Gastrocnemius medialis (tissue), 4 donors: ENCODE measurements around the gene NAXD. TPM values are rescaled to one million over a fixed set of nuclear protein-coding genes. Genes with fewer than 3 reads are reported as not detected.
"Not testable (repeated sequence)": the region's sequence is repeated elsewhere in the genome, so short reads cannot be mapped to it uniquely, and the experiment has no call there.

Experiments used
- ATAC-seq, 2 donors: fragments of 150-250 bp; one replicate each; pipeline ENCODE4 v1.9.1; 2016
- DNase-seq, 2 donors: peaks; one replicate each; pipeline ENCODE4 v3.0.0-alpha.2; 2019
- H3K27ac ChIP-seq, 4 donors: fragments of 200-600 bp; sonication (generic); 1 replicate in 1 of 4; 2 replicates in 3 of 4; pipeline ENCODE4 v1.5.1; 2016 to 2018; ENCODE audit warnings: mild to moderate bottlenecking in 2 of 4, moderate library complexity in 1 of 4
- H3K27me3 ChIP-seq, 3 donors: fragments of 200-600 bp; sonication (generic) in 2 of 3; 1 replicate in 1 of 3; 2 replicates in 2 of 3; pipeline versions ENCODE4 v1.5.1 to v1.6.0; 2016 to 2019; ENCODE audit warnings: mild to moderate bottlenecking in 1 of 3, moderate library complexity in 1 of 3
- H3K36me3 ChIP-seq, 2 donors: fragments of 200-600 bp; sonication (generic) in 1 of 2; one replicate each; pipeline ENCODE4 v1.5.1; 2017 to 2018
- H3K4me1 ChIP-seq, 2 donors: fragments of 200-600 bp; sonication (generic) in 1 of 2; one replicate each; pipeline ENCODE4 v1.5.1; 2016 to 2017; ENCODE audit warnings: mild to moderate bottlenecking in 2 of 2
- H3K4me3 ChIP-seq, 4 donors: fragments of 200-600 bp; sonication (generic) in 3 of 4; 1 replicate in 1 of 4; 2 replicates in 3 of 4; pipeline ENCODE4 v1.5.1; 2016 to 2019; ENCODE audit warnings: mild to moderate bottlenecking in 2 of 4
- H3K9me3 ChIP-seq, 3 donors: fragments of 200-600 bp; sonication (generic) in 2 of 3; 1 replicate in 1 of 3; 2 replicates in 2 of 3; pipeline ENCODE4 v1.5.1; 2016 to 2019
- CTCF ChIP-seq, 5 experiments: fragments of 450-650 bp in 3 of 5; fragments of 200-600 bp in 2 of 5; sonication (generic) in 2 of 5; IDR thresholded peaks in 4 of 5; conservative IDR thresholded peaks in 1 of 5; 1 replicate in 4 of 5; 2 replicates in 1 of 5; pipeline ENCODE4 v1.5.1; 2016 to 2019; ENCODE audit warnings: antibody characterized with exemption in 5 of 5, mild to moderate bottlenecking in 3 of 5, moderate library complexity in 3 of 5
- POLR2A ChIP-seq, 2 donors: fragments of 450-650 bp; IDR thresholded peaks; one replicate each; pipeline ENCODE4 v1.6.1; 2017; ENCODE audit warnings: antibody characterized with exemption in 2 of 2, mild to moderate bottlenecking in 2 of 2, moderate library complexity in 2 of 2
- in situ Hi-C, 4 donors: fragments of 200-750 bp; cut with MboI; loops; one replicate each; pipeline versions ENCODE4 v1.15.0 to v1.8.0; 2017; ENCODE audit warnings: low sequenced_read_pairs in 4 of 4
- intact Hi-C: fragments of 100-400 bp; cut with DNase I; formaldehyde crosslinking; loops from one replicate; pipeline ENCODE4 v1.15.1; 2023; ENCODE audit warnings: low total_unique reads
- total RNA-seq, 4 donors: library from RNA; depleted of rRNA; stranded (reverse); fragments of >200 nt; gene quantifications; one replicate each; pipeline versions ENCODE4 v1.1.0 to v1.2.3, GENCODE V29; 2016

Gene NAXD
- total RNA-seq, 4 donors from 2014 or later: 17.9 to 24.7 (median 21.5) TPM

GRCh38 chr13:110664673-110665072 lies 49.3 kb downstream of the NAXD start:
- intact Hi-C loops: no loop called here
- no peaks in the 10 kb centered on the region for H3K4me1 ChIP-seq
- peaks cover 0 to 80% of the 10 kb centered on the region in 2 donors for H3K36me3 ChIP-seq
- no peak overlapping the region for H3K4me3 ChIP-seq
- H3K9me3 ChIP-seq: no peaks in the 10 kb centered on the region
- no peaks in the 10 kb centered on the region for H3K27me3 ChIP-seq
- H3K27ac ChIP-seq: no peak overlapping the region
- in situ Hi-C loops: no loop called here
- TF ChIP-seq POLR2A (IDR thresholded peaks at IDR 0.05): no peak
- no peak for TF ChIP-seq CTCF (IDR thresholded peaks at IDR 0.05 in 4 of 5, conservative IDR thresholded peaks at IDR 0.05 in 1 of 5)
- ATAC-seq (no peak), DNase-seq (no peak)

- H3K4me3 ChIP-seq: no peak overlapping the region
- ATAC-seq (no peak), DNase-seq (no peak)
- no peaks in the 10 kb centered on the region for H3K4me1 ChIP-seq
- TF ChIP-seq POLR2A (IDR thresholded peaks at IDR 0.05) (no peak), CTCF (IDR thresholded peaks at IDR 0.05 in 4 of 5, conservative IDR thresholded peaks at IDR 0.05 in 1 of 5) (no peak)
- H3K9me3 ChIP-seq: no peaks in the 10 kb centered on the region
- no peaks in the 10 kb centered on the region for H3K27me3 ChIP-seq
- no peak overlapping the region for H3K27ac ChIP-seq
- in situ Hi-C loops: no loop called here
- intact Hi-C loops: no loop called here
- peaks cover 0 to 81% of the 10 kb centered on the region in 2 donors for H3K36me3 ChIP-seq
Measured at GRCh38 chr13:110665491-110666254, 50.3 kb downstream of the NAXD start.

- ATAC-seq: no peak
- in situ Hi-C loops: no loop called here
Measured at GRCh38 chr13:110666255-110666533, 50.8 kb downstream of the NAXD start.

GRCh38 chr13:110669036-110669435 lies 53.7 kb downstream of the NAXD start:
- TF ChIP-seq CTCF (IDR thresholded peaks at IDR 0.05 in 4 of 5, conservative IDR thresholded peaks at IDR 0.05 in 1 of 5): no peak
- no peak for TF ChIP-seq POLR2A (IDR thresholded peaks at IDR 0.05)
- ATAC-seq (no peak), DNase-seq (no peak)
- Histone ChIP-seq H3K4me1 (no peaks in the 10 kb centered on the region), H3K36me3 (peaks cover 0 to 50% of the 10 kb centered on the region in 2 donors), H3K27me3 (no peaks in the 10 kb centered on the region), H3K9me3 (no peaks in the 10 kb centered on the region), H3K4me3 (no peak overlapping the region), H3K27ac (no peak overlapping the region)
- intact Hi-C loops (no loop called here), in situ Hi-C loops (no loop called here)

More at GRCh38 chr13:110666255-110666533, 50.8 kb downstream of the NAXD start:
- DNase-seq: no peak
- no peaks in the 10 kb centered on the region for H3K9me3 ChIP-seq
- no peak overlapping the region for H3K27ac ChIP-seq
- H3K27me3 ChIP-seq: no peaks in the 10 kb centered on the region
- H3K4me3 ChIP-seq: no peak overlapping the region
- no peaks in the 10 kb centered on the region for H3K4me1 ChIP-seq
- TF ChIP-seq CTCF (IDR thresholded peaks at IDR 0.05 in 4 of 5, conservative IDR thresholded peaks at IDR 0.05 in 1 of 5) (no peak), POLR2A (IDR thresholded peaks at IDR 0.05) (no peak)
- intact Hi-C loops: no loop called here
- peaks cover 0 to 76% of the 10 kb centered on the region in 2 donors for H3K36me3 ChIP-seq

GRCh38 chr13:110669814-110670213 lies 54.5 kb downstream of the NAXD start:
- H3K36me3 ChIP-seq: peaks cover 0 to 42% of the 10 kb centered on the region in 2 donors
- H3K4me1 ChIP-seq, ATAC-seq, in situ Hi-C loops, DNase-seq, H3K4me3 ChIP-seq, H3K27ac ChIP-seq, H3K9me3 ChIP-seq, intact Hi-C loops, H3K27me3 ChIP-seq: not testable (repeated sequence)
